A673 (cell line): Measurements from ENCODE around the gene CDK8. TPM values are rescaled to one million over a fixed set of nuclear protein-coding genes. Genes with fewer than 3 reads are reported as not detected.

ENCODE experiments used
- BruUV-seq: library from RNA; stranded (reverse); fragments of 400-500 nt; replicated peaks from 2 replicates; lab custom pipeline; 2021; lab: Mats Ljungman, UMichigan
- CTCF ChIA-PET: fragments of 300-600 bp; sonication (Branson Sonifier 250); formaldehyde crosslinking; loops from one replicate; lab custom pipeline; 2022; ENCODE audit warnings: antibody characterized with exemption; lab: Charles Lee
- POLR2A ChIA-PET: fragments of 300-600 bp; sonication (Branson Sonifier 250); formaldehyde crosslinking; loops from one replicate; lab custom pipeline; 2022; ENCODE audit warnings: antibody characterized with exemption; ENCODE audit not compliant: low non-redundant PET; lab: Charles Lee
- DNase-seq: peaks from one replicate; pipeline ENCODE4 v3.0.0-alpha.2; 2015; ENCODE audit warnings: low spot score
- H3K27ac ChIP-seq: fragments of 200-600 bp; sonication (generic); 2 replicates; pipeline ENCODE4 v1.5.1; 2016; ENCODE audit warnings: mixed run types, low read depth, mild to moderate bottlenecking, mixed read lengths, antibody characterized with exemption, low read length; ENCODE audit not compliant: poor library complexity, severe bottlenecking
- H3K27me3 ChIP-seq: fragments of 200-600 bp; sonication (generic); replicated peaks from 2 replicates; pipeline ENCODE4 v1.6.1; 2017; ENCODE audit warnings: mixed run types, low read depth, mild to moderate bottlenecking, mixed read lengths, antibody characterized with exemption, low read length; ENCODE audit not compliant: insufficient read depth, poor library complexity
- H3K36me3 ChIP-seq: fragments of 200-600 bp; sonication (generic); 2 replicates; pipeline ENCODE4 v1.6.1; 2016; ENCODE audit warnings: mixed run types, mild to moderate bottlenecking, mixed read lengths, antibody characterized with exemption, low read length; ENCODE audit not compliant: insufficient read depth, poor library complexity, severe bottlenecking
- H3K4me1 ChIP-seq: fragments of 200-600 bp; sonication (generic); 2 replicates; pipeline ENCODE4 v1.6.1; 2017; ENCODE audit warnings: mixed run types, mild to moderate bottlenecking, mixed read lengths, antibody characterized with exemption, low read length; ENCODE audit not compliant: insufficient read depth, poor library complexity, severe bottlenecking
- H3K4me3 ChIP-seq: fragments of 200-600 bp; sonication (generic); 2 replicates; pipeline ENCODE4 v1.5.1; 2016; ENCODE audit warnings: low read depth, mixed run types, mild to moderate bottlenecking, mixed read lengths, low read length; ENCODE audit not compliant: poor library complexity, severe bottlenecking
- H3K9me3 ChIP-seq: fragments of 200-600 bp; sonication (generic); 2 replicates; pipeline ENCODE4 v1.6.1; 2016; ENCODE audit warnings: mixed run types, low read depth, mild to moderate bottlenecking, mixed read lengths, antibody characterized with exemption, low read length; ENCODE audit not compliant: poor library complexity, severe bottlenecking
- CTCF ChIP-seq: fragments of 300-800, 200-600 bp; sonication (generic); conservative IDR thresholded peaks from 2 replicates; pipeline ENCODE4 v1.5.1; 2017; ENCODE audit warnings: low read depth, mild to moderate bottlenecking, antibody characterized with exemption, low read length, moderate library complexity, mixed read lengths
- EZH2 ChIP-seq: fragments of 200-600 bp; sonication (generic); IDR thresholded peaks from 2 replicates; pipeline ENCODE4 v1.6.1; 2017; ENCODE audit warnings: borderline replicate concordance, low read depth, mild to moderate bottlenecking, mixed read lengths, antibody characterized with exemption, low read length; ENCODE audit not compliant: poor library complexity, severe bottlenecking
- intact Hi-C: fragments of 100-400 bp; cut with micrococcal nuclease; formaldehyde crosslinking; loops from one replicate; pipeline ENCODE4 v1.10.0; 2022; ENCODE audit not compliant: unreplicated experiment
- total RNA-seq: library from RNA; stranded (reverse); gene quantifications from 2 replicates; pipeline ENCODE4 v1.2.3, GENCODE V29; 2021

Gene CDK8
- total RNA-seq, 1 experiment from 2014 or later: 23.1 TPM

DNA sequence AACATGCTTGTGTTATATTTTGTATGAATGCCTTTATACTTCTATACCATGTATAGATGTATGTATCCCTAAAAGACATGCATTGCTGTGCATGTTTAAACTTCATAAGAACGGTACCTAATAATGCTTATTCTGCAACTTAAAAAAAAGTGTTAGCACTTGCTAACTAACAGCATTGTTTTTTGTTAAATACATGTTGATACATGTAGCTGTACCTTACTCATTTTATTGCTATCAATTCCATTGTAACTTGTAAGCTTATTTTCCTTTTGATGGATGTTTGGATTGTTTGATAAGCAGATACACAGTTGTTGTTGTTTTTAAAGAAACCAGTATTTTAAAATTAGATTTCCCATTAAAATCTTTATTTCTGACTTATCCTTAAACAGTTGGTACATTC, 53.8 kb downstream of the CDK8 start:
- TF ChIP-seq CTCF: no peak
- no peak for TF ChIP-seq EZH2
- BruUV-seq: no TSS peak
- ChIA-PET POLR2A (no interaction called here), CTCF (no interaction called here)
- no peak for DNase-seq
- intact Hi-C loops: no loop called here
- H3K36me3 ChIP-seq: no peaks in the 10 kb centered on the region
- H3K9me3 ChIP-seq: no peaks in the 10 kb centered on the region
- no peaks in the 10 kb centered on the region for H3K4me1 ChIP-seq
- no peak overlapping the region for H3K27ac ChIP-seq
- no peak overlapping the region for H3K4me3 ChIP-seq
- H3K27me3 ChIP-seq: no peaks in the 10 kb centered on the region

DNA sequence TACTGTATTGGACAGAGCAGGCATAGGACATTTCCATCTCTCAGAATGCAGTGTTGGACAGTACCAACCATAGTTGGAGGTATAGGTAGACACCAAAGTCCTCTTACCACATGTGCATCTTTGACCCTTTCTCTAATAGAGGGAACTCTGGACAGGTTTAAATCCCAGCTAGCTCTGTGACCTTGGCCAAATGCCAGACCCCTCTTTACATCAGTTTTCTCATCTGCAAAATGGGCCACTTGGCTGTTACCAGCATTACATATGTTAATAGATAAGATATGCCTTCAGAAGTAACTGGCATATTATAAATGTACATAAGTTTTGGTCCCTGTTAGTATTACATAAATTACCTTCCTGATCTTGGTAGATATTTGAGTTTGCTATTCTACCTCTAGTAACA, 54.3 kb downstream of the CDK8 start:
- no peaks in the 10 kb centered on the region for H3K27me3 ChIP-seq
- intact Hi-C loops: no loop called here
- H3K36me3 ChIP-seq: no peaks in the 10 kb centered on the region
- no peak for DNase-seq
- no peak overlapping the region for H3K4me3 ChIP-seq
- no TSS peak for BruUV-seq
- TF ChIP-seq EZH2 (no peak), CTCF (no peak)
- ChIA-PET CTCF (no interaction called here), POLR2A (no interaction called here)
- H3K4me1 ChIP-seq: no peaks in the 10 kb centered on the region
- H3K9me3 ChIP-seq: no peaks in the 10 kb centered on the region
- no peak overlapping the region for H3K27ac ChIP-seq

GRCh38 chr13:26308836-26309235, 54.9 kb downstream of the CDK8 start:
- no peaks in the 10 kb centered on the region for H3K36me3 ChIP-seq
- POLR2A ChIA-PET: no interaction called here
- TF ChIP-seq EZH2: no peak
- no peak for TF ChIP-seq CTCF
- no peaks in the 10 kb centered on the region for H3K9me3 ChIP-seq
- intact Hi-C loops: no loop called here
- CTCF ChIA-PET: no interaction called here
- no peaks in the 10 kb centered on the region for H3K4me1 ChIP-seq
- no peak for DNase-seq
- H3K27ac ChIP-seq: no peak overlapping the region
- BruUV-seq: no TSS peak
- H3K4me3 ChIP-seq: no peak overlapping the region
- H3K27me3 ChIP-seq: no peaks in the 10 kb centered on the region
